LNCaP clone FGC (cell line): ENCODE measurements around the gene DCX.

Source experiments
- DNase-seq: peaks from one replicate; pipeline ENCODE4 v3.0.0-alpha.2; 2011; ENCODE audit warnings: low read depth
- H3K4me3 ChIP-seq: 2 replicates; pipeline ENCODE4 v1.5.1; 2011; ENCODE audit warnings: mild to moderate bottlenecking, low read depth, low read length, control low read depth
- TF ChIP-seq, protein P1 (sequence below): IDR thresholded peaks from 2 replicates; pipeline ENCODE4 v1.5.1; 2012; ENCODE audit warnings: mild to moderate bottlenecking; ENCODE audit not compliant: control insufficient read depth, insufficient read depth; ENCODE audit errors: extremely low read depth

DCX gene

DNA sequence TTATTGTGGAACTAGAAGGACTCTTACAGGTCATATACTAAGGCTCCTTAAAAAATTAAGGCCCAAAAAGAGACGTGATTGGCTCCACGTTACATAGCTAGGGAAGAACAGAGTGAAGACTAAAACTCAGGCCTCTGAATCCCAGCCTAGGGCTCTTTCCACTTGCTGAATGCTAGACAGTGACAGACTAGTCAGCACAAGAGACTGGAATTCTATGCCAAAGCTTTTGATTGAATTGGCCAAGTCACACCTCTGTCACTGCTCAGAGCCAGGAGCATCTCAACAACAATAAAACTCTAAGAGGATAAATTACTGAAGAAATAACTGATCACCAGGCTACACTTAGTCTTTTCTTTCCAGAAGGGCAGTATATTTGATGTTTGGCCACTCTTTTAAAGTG is 16.8 kb downstream of the DCX start:
- H3K4me3 ChIP-seq = no peak overlapping the region
- TF ChIP-seq, protein P1, sequence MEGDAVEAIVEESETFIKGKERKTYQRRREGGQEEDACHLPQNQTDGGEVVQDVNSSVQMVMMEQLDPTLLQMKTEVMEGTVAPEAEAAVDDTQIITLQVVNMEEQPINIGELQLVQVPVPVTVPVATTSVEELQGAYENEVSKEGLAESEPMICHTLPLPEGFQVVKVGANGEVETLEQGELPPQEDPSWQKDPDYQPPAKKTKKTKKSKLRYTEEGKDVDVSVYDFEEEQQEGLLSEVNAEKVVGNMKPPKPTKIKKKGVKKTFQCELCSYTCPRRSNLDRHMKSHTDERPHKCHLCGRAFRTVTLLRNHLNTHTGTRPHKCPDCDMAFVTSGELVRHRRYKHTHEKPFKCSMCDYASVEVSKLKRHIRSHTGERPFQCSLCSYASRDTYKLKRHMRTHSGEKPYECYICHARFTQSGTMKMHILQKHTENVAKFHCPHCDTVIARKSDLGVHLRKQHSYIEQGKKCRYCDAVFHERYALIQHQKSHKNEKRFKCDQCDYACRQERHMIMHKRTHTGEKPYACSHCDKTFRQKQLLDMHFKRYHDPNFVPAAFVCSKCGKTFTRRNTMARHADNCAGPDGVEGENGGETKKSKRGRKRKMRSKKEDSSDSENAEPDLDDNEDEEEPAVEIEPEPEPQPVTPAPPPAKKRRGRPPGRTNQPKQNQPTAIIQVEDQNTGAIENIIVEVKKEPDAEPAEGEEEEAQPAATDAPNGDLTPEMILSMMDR = no peak
- DNase-seq = no peak

DNA sequence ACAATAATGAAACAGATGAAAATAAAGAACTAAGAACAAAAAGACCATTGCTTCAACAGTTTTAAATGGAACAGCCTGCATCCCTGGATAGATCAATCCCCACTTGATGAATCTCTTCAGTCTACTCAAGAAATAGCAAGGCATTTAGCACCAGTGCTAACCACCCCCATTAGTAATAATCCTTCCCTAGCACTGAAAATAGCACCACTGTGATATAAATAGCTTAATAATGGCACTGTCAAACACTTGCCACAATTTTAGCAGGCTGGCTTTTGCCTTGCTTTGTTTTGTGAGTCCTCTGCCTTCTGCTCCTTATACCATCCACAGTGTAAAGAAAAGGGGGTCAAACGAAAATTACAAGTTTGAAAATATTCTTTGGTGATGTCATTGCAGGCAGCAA is 17.4 kb downstream of the DCX start:
- TF ChIP-seq, protein P1 = no peak
- no peak overlapping the region for H3K4me3 ChIP-seq
- no peak for DNase-seq

DNA sequence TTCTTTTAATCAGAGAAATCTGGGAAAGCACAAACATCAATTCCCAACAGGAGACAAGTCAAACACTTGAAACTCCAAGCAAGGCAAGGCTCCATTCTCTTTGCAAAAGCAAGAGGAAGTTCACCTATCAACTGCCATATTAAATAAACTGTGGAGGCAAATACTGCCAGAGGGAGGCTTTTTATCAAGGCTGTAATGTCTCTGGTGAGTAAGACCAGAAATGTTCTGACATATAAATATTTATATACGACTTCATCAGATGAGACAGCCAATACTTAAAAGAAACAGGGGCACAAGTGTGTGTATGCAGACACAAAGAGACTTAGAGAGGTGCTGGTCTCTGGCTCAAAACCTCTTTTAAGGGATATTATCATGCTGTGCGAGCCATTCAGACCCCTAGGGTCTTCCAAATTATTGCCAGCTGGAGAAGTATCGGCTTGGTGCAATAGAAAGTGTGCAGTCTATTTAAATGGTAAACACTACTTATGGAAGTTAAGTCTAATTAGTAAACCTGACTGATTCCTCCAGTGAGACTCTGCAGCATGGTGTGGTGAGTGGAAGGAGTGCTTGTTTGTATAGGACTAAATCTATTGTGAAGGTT is 24.4 kb downstream of the DCX start:
- DNase-seq = no peak
- no peak overlapping the region for H3K4me3 ChIP-seq
- TF ChIP-seq, protein P1 = no peak

DNA sequence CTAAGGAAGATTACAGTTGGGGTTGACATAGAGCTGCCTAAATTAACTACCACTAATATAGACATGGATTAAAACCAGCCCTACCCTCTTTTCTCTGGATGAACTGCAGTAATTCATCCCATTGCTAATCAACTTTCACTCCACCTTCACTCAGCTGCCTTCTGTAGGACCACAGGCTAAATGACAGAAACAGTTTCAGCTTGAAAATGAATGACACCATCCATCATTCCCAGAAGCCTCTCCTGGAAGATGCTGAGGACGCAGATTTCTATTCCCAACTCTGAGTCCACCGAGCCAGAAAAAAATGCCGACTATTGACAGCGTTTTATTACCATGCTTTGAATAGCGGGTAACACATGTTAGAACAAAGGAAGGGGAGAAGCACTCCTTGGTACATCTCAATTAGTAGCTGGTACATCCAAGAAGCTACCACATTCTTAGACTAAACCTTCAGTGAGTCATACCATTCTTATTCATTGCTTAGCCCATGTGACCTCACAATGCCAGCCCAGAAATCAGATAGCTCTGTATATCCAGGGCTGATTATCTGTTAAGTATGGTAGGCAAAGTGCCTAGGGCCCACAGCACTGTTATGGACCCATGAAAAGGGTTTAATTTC is 25.3 kb downstream of the DCX start:
- no peak overlapping the region for H3K4me3 ChIP-seq
- no peak for DNase-seq
- TF ChIP-seq, protein P1 = no peak

DNA sequence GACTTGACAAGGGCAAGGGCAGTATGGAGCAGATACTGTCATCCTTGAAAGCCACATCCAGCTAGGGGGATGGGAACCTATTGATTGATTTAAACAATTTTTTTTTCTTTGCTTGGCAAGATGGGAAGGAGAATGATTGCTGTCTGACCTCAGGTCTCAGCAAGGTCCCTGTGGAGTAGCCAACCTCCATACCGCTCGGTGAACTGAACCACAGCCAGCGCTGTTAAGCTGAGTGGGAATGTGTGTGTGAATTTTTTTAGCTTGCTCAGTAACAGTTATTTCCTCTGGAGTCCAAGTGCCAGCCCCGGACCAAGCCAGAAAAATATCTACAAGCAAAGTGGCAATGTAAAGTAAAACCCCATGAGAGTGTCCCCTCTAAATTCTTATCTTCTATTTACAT is 25.9 kb downstream of the DCX start:
- TF ChIP-seq, protein P1 = no peak
- H3K4me3 ChIP-seq = no peak overlapping the region
- no peak for DNase-seq

DNA sequence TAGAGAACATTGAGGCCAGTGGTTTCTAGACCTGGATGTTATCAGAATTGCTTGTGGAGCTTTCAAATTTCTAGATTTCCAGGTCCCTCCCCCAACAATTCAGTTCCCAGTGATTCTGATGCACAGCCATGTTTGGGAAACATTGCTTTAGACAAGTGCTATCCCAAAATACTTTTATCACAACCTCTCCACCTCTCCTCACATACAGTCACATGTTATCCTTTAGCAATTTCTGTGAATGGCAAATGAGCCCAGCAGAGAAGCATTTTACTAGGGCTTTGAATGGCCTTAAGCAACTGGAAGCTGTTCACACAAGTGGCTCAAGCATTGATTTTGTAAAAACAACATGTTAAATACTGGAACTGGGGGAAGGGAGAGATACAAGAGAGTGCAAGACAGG is 29.7 kb downstream of the DCX start:
- TF ChIP-seq, protein P1 = no peak
- no peak for DNase-seq

More for the DNA sequence above, 29.7 kb downstream of the DCX start:
- no peak overlapping the region for H3K4me3 ChIP-seq
